CD4-positive, alpha-beta T cell treated with Interleukin-1 beta for 1 hour (primary cell): ENCODE measurements around the gene GPR3.
A peak's percentile ranks its signal among the peaks of the same experiment; 100 is the strongest.
"Not testable (repeated sequence)": the region's sequence is repeated elsewhere in the genome, so short reads cannot be mapped to it uniquely, and the experiment has no call there.

Experiments
- DNase-seq, 2 donors: peaks; one replicate each; pipeline ENCODE4 v3.0.0-alpha.2; 2020 to 2022

GPR3 gene

DNA sequence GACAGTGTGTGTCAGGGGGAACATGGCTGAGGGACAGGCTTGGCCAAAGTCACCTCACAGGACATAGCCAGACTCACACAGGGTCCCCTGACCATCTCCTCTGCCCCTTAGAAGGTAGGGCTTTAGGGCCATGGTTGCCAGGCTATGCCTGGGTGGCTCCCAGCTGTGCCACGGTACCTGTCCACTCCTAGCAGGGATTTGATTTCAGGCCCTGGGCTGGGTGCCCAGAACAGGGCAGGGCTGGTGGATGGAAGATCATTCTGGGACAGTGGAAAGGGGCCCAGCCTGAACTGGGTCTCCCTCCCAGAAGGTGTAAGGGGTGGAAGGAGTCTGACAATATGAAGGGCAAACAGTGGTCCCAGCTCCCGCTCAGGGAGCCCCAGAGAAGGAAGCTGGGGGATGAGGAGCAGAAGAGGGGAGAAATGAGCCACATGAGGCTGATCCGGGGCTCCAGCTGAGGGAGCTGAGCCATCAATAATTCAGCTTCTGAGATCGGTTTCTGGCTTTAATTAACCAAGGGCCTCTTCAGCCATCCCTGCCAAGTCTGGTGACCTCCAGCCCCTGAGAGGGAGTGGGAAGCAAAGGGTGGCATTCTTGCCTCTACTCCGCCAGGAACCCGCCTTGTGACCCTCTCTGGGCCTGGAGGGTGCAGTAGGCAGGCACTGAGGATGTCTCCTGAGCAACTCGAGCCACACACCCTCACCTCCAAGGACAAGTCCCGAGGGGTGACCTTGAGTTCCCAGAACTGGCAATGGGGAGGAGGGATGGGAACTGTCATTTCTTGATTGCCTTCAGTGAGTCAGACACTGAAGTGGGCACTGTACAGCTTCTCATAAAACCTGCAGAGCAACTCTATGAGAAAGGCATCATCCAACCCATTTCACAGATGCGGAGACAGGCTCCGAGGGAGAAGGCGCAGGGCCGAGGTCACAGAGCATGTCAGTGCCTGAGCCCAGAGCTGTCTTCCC, 11.4 kb upstream of the GPR3 start:
- DNase-seq, result no peak

DNA sequence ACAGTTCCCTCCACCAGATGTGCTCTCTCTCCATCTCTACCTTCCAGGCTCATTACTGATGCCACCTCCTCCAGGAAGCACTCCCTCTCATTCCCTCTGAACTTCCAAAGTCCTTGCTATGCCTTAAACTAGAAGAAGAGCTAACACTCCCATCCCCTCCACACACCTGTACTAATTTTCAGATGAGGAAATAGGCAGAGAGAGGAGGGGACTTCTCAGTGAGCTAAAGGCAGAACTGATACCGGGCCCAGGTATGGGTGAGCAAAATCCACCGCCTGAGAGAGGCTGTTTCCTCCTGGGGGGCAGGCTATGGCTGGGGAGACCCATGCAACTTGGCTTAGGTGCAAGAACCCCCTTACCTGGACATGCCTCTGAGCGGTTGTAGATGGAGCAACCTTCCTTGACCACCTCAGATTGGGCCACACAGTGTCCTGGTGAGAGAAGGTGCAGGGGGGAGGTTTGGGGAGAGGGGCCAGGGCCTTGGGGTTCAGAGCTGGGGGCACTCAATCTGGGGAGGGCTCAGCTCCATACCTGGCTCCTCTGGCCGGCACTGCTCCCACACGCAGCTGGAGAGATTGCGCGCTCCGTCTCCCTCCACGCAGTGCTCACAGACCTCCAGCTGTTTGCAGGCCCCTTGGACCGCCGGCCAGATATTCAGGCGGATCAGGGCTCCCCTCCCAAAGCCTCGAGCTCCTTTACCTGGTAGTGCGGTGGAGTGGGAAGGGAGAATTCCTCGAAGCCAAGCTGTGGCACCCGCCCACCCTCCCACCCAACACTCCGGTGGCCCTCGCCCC, 10.3 kb upstream of the GPR3 start:
- no peak for DNase-seq

DNA sequence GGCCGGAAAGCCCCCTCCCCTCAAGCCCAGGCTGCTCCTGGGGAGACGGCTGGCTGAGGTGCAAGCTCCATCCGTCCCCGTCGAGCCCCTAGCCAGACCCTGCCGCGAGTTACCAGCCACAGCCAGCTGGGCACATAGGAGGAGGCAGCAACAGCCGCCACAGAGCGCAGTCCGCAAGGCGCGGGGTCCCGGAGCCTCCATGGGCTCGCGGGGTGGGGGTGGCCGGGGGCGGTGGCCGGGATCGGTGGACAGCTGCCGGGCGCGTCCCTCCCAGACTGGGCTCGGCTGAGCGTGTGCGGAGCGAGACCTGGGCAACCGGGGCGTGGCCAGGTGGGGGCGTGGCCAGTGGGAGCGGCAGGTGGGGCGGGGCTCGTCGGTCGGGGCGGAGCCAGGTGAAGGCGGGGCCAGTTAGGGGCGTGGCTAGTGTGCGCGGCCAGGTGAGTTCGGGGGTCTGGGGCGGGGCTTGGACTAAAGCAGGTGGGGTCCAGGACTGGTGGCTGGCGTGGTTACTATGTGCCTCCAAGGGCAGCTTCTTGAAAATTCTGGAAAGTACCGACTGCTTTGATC, 9.3 kb upstream of the GPR3 start, which contains the start of gene CD164L2:
Gene CD164L2 (minus strand): TSS at position 295 of the 567 bp plus-strand sequence. CDS start 94 bp downstream, at position 201.
- DNase-seq, result peak; percentile 25 to 43

DNA sequence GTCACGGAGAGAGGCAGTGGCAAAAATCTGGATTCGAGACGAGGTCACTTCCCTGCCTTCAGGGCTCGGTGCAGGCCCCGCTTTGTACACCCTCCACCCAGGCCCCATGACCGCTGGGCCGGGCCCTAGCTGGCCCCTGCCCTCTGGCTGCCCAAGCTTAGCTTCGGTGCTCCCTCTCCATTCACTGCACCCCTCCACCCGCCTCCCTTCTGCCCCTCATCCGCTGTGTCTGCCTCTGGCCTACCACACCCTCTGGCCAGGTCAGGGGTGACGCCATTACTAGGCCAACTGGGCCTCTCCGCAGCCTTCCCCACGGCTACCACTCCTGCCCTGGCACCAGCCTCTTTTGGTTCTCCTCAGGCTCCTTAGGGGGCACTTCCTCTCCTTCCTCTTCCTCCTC, 8.8 kb upstream of the GPR3 start:
- DNase-seq, result no peak

DNA sequence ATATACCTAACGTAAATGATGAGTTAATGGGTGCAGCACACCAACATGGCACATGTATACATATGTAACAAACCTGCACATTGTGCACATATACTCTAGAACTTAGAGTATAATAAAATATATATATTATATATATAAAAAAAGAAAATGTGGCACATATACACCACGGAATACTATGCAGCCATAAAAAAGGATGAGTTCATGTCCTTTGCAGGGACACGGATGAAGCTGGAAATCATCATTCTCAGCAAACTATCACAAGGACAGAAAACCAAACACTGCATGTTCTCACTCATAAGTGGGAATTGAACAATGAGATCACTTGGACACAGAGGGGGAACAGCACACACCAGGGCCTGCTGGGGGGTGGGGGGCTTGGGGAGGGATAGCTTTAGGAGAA, 7.6 kb upstream of the GPR3 start:
- not testable (repeated sequence) for DNase-seq

DNA sequence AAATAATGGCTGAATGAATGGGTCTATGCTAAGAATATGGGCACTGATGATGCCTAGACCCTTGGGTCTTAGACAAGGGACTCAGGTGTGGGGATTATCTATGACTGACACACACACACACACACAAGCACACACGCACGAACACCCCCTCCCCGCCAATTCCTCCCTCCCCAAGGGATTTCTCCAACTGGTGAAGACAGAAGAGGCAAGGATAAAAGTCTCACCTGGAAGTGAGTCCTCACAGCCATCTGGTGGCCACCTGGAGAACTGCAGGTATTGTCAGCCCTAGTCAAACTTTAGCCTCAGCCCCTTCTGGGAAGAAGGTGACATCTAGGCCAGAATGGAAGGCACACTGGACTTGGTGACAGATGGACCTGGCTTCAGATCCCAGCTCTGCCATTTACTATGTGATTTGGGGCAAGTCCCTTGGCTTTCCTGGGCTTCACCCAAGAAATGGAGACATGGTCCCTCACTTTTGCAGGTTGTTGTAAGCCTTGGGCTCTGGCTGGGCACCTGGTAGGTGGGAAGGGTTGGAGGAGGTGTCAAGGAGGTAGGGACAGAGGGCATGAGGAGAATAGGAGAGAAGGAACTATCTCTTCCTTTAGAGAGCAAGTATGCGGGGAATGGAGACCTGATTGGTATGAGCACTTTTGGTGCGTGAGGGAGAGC, 4.0 kb upstream of the GPR3 start:
- peak; percentile 67 to 77 for DNase-seq

DNA sequence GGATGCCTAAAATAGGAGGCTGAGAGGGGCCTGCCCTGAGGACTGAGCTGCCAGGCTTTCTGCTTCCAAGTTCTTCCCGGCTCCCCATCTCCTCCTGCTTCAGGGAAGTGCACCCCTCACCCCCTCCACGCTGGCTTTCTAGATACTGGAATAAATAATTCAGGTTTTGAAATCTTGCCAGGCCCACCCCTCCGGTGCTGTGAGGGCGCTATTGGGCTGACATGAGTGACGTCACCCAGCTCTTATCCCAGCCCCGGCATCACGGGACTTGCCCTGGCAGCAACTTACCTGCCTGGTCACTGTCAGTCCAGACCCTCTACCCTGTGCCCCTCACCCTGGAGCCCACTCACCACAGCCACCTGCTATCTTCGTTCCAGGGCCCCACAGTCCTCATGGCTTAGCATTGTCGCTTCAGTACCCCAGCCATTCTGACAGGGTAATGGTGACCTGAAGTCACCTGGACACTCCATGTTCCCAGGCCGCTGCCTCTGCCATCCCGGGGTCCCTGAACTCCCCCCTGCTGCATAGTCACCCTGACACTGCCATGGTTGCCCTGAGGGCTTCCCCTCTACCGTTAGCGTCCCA, 819 bp upstream of the GPR3 start:
- DNase-seq, result peak; percentile 46 to 53

DNA sequence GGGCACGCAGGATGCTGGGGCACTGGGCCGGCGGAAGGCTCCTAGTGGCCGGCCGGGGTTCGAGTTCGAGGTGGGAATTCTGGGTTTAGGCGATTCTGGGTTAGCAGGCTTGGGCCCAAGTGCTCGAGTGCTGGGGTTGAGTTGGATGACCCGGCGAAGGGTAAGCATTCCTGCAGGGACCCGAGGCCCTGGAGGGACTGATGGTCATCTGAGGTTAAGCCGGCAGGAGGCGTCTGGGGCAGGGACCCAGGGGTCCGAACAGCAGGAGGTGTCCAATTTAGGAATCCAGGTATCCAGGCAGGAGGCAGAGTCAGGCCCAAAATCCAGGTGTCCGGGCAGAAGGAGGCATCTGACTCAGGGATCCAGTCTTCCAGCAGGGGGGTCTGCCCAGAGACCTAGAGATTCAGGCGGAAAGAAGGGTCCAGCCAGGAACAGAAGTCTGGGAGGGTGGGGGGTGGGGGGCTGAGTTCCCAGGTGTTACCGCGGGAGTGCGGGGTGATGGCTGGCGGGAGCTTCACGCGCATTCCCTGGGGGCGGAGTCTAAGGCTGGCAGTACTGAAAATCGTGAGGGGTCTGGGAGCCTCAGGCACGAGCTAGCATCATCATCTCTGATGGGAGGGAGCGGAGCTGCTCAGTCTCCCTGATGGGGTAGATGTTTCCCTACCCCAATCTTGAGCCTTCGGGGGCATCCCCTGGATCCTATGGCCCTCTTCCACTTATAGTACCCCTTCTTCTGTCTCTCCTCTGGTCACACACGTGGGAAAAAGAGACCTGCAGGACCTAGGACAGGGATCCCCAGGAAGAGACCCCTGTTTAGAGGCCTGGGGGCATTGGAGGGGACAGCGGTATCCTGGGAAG, 585 bp downstream of the GPR3 start:
- DNase-seq, result no peak

DNA sequence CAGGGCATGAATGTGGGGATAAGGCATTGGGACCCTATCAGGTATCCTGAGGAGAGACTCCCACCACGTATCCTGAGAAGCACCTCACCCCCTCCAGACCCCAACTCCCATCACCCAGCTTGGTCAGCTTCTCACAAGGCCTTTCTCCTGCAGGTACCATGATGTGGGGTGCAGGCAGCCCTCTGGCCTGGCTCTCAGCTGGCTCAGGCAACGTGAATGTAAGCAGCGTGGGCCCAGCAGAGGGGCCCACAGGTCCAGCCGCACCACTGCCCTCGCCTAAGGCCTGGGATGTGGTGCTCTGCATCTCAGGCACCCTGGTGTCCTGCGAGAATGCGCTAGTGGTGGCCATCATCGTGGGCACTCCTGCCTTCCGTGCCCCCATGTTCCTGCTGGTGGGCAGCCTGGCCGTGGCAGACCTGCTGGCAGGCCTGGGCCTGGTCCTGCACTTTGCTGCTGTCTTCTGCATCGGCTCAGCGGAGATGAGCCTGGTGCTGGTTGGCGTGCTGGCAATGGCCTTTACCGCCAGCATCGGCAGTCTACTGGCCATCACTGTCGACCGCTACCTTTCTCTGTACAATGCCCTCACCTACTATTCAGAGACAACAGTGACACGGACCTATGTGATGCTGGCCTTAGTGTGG, 1.3 kb downstream of the GPR3 start:
- no peak for DNase-seq

DNA sequence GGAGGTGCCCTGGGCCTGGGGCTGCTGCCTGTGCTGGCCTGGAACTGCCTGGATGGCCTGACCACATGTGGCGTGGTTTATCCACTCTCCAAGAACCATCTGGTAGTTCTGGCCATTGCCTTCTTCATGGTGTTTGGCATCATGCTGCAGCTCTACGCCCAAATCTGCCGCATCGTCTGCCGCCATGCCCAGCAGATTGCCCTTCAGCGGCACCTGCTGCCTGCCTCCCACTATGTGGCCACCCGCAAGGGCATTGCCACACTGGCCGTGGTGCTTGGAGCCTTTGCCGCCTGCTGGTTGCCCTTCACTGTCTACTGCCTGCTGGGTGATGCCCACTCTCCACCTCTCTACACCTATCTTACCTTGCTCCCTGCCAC, 1.8 kb downstream of the GPR3 start:
- no peak for DNase-seq

DNA sequence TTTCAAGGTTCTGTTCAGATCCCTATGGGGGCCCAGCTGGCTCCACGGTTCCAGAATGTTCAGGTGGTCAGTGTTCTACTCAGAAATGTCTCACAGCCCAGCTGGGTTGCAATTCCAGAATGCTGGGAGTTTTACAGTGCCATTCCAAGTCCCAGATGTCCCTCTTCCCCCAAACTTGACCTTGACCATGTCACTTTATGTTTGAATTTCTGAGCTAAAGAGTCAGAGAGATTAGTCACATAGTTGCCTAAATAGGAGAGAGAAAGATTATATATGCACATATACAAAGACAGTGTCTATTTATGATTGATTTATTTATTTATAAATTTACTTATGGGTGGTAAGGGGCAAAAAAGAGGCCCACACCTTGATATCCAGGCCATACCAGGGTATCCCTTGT, 2.5 kb downstream of the GPR3 start:
- DNase-seq, result no peak

DNA sequence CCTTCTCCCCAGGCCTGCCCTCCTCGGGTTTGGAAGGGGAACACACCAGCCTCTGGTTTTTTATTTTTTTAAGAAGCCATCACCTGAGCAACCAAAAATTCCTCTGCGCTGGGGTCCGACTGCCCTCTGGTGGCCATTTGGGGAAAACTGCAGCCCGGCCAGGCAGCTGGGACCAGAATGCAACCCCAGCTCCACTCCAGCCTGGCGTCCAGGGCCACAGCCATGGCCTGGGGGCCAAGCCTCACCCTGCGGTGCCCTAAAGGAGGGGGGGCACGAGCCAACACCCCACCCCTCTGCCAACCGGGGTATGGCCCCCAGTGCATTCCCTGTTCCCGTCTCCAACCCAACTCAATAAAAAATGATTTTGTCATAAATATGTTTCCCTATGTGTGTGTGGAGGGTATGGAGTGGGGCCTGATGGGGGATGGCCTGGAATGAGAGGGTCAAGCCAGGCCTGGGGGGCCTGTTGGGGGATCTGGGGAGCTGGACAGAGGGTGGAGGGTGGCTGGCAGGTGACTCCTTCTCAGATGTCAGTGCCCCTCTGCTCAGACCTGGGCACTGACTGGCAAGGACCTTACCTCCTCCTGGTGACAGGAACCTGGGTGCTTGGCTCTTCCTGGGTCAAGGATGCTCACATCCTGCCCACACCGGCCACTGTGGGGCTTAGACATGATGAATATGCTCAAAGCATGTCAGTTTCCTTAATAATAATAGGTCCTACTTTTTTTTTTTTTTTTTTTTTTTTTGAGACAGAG, 3.2 kb downstream of the GPR3 start:
- DNase-seq, result peak; percentile 83 to 87

DNA sequence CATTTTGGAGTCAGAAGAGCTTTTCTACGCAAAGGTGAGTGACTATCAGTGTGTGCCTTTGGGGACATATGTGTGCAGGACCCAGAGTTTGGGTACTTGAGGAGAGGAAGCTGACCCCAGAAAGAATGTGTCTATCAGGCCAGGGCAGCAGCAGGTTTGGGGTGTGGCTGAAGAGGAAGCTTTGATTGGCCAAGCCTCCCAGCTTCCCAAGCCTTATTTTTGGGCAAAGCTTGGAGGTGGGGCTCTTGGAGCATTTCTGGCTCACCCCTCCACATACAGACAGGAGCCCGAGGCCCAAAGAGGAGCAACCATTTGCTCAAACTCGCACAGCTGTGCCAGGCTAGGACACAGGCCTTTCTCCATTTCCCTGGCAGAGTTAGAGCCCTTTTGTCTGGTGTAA, 4.7 kb downstream of the GPR3 start:
- no peak for DNase-seq

DNA sequence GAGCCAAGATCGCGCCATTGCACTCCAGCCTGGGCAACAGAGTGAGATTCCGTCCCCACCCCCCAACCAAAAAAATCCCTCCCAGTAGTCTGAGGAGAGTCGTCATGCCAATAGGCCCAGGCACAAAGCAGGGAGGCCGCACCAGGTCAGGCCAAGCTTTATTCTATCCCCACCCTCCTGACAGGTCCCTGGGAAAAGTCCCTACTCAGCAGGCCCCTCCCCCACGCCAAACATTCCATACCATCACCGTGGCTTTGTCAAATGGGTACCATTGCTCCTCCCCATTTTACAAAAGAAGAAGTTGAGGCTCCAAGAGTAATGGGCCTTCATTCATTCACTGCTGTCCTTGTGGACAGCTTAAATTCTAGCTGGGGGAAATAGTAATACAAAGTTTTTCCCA, 5.3 kb downstream of the GPR3 start:
- DNase-seq, result no peak

DNA sequence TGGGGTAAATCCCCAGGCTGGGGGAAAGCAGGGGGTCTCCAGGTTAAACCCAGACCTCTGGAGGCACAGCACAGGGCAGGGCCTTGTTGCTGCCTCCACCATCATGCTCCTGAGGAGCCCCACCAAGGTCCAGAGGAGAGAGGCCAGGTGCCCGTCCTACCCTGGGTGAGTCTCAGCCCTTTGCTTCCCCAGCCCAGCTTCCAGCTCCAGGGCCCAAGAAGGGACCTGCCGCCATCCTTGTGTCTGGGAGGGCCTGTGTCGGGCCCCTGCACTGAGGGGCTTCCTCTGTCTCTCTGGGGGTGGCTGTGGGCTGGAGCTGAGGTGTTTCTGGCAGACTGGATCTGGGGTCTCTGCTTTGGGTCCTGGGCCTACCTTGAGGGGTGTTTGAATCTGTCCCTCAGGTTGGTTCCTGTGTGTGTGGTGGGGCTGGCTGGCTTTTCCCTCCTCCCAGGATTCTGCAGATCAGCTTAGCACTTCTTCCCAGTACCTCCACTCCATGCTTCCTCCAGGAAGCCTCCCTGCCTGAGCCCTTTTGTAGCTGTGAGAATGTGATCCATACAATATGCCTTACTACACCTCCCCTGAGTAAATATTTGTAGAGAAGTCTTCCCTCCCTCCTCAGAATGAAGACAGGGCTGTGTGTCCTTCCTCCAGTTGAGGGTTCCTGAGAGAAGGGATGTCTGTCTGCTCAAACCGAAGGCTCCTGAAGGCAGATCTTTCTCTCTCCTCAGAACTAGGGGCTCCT, 6.2 kb downstream of the GPR3 start:
- no peak for DNase-seq

DNA sequence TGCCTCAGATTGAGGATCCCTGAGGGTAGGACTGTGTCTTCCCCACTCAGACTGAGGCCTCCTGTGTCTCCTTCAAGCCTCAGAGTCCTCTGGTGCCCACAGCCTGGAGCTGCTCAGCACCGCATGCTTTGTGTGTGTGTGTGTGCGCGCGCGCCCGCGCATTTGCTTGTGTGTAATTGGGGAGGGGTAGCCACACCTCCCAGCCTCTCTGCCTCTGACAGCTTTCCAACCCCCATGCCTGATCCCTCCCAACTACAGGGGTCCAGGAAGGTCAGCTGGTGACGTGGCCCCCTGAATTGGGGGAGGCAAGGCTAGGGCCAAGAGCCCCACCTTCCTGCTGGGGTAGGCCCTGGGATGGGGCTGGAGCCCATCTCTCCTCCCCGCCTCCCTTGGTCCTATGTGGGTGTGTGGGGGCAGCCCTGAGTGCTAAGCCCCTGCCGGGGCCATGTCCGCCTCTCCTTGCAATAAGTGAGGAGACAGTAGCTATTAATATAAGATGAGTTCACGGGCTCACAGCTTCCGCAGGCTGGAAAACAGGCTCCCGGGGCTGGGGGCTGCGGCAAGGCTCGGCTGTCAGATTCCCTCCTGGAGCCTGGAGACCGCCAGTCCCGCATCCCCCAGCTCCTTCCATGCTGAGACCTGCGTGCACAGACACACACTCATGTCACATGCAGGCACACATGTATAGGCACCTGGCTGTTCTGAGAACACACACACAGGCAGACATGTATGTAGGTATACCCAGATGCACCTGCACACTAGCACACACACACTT, 7.0 kb downstream of the GPR3 start:
- DNase-seq, result no peak

DNA sequence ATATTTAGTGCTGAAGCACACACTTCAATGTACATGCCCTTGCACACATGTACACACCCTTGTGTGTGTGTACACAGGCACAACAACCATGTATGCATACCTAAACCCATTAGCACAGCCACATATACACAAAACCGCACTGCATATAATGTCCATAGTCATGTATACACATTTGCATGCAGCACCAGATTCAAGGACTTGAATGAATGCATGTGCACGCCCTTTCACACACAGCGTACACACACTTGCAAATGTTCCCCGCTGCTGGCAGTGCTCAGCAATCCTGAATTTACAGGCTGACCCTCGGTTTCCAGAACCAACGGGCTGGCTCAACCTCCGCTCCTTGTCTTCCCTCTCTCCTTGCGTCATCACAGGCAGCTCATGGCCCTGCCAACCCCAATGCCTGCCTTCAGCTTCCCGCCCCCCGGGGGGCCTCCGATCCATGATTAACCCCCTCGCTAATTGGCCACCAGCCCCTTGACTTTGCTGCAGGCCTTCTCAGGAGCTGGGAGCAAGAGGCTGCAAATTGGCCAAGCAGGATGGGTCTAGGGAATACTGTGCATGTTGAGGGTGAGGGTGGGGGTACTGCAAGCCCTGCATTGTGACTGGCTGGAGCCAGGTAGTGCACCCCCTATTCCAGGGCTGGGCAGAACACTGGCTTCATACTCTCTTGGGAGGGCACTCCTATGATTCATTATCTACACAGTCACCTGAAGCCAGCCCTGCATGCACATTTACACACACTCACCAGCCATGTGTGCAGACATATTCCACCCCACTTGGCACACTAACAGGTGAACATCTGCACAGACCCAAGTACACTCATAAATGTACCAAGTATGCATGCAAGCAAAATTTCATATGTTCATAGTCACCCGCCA, 7.9 kb downstream of the GPR3 start:
- DNase-seq, result no peak

DNA sequence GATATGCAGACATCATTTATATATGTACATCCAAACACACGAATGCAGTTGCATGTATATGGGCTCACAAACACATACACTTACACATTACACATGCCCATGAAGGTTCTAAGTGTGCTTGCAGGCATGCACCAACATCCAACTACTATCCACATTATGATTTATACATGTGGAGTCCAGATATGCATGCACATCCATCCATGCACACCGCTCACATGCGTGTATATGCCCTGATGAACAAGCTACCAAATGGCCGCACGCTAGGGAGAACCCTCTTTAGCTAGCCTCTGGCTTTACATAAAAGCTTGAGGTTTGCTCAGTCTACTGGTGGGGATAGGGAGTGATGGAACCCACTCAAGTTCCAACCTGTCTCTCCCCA, 8.5 kb downstream of the GPR3 start:
- no peak for DNase-seq
